Brain pericyte (primary cell): ENCODE measurements around the gene PLAAT4.
"Not testable (repeated sequence)": the region's sequence is repeated elsewhere in the genome, so short reads cannot be mapped to it uniquely, and the experiment has no call there.

Experiments used
- DNase-seq: peaks from one replicate; pipeline ENCODE4 v3.0.0-alpha.2; 2012; ENCODE audit warnings: low read depth, low spot score

The PLAAT4 gene

GRCh38 chr11:63567044-63567840 is 30.6 kb downstream of the PLAAT4 start:
- DNase-seq: no peak

DNA sequence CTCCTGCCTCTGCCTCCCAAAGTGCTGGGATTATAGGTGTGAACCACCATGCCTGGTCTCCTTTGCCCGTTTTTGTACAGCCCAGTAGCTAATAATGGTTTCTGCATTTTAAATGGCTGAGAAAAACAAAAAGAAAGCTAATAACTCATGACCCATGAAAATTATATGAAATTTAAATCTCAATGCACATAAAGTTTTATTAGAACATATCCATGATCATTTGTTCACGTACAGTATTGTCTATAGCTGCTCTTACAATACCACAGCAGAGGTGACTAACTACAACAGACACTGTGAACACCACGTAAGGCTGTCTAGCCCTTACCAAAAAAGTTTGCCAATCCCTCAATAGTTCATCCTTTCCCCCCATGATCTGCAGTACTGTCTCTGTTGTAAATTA is 33.0 kb downstream of the PLAAT4 start:
- no peak for DNase-seq

DNA sequence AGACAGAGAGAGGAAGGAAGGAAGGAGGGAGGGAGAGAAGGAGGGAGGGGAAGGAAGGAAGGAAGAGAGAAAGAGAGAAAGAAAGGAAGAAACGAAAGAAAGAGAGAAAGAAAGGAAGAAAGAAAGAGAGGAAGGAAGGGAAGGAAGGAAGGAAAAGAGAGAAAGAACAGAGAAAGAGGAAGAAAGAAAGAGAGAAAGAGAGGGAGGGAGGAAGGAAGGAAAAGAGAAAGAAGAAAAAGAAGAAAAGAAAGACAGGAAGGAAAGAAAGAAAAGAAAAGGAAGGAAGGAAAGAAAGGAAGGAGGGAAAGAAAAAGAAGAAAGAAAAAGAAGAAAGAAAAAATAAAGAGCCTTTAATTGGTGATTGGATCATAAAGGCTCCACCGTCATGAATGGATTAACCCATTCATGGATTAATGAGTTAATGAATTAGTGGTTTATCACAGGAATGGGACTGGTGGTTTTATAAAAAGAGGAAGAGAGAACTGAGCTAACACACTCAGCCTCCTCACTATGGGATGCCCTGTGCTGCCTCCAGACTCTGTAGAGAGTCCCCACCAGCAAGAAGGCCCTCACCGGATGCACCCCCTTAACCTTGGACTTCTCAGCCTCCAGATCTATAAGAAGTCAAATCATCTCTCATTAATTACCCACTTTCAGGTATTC is 35.5 kb downstream of the PLAAT4 start:
- no peak for DNase-seq

- peak; percentile 64 for DNase-seq
Measured at GRCh38 chr11:63573881-63574855, 37.6 kb downstream of the PLAAT4 start.

DNA sequence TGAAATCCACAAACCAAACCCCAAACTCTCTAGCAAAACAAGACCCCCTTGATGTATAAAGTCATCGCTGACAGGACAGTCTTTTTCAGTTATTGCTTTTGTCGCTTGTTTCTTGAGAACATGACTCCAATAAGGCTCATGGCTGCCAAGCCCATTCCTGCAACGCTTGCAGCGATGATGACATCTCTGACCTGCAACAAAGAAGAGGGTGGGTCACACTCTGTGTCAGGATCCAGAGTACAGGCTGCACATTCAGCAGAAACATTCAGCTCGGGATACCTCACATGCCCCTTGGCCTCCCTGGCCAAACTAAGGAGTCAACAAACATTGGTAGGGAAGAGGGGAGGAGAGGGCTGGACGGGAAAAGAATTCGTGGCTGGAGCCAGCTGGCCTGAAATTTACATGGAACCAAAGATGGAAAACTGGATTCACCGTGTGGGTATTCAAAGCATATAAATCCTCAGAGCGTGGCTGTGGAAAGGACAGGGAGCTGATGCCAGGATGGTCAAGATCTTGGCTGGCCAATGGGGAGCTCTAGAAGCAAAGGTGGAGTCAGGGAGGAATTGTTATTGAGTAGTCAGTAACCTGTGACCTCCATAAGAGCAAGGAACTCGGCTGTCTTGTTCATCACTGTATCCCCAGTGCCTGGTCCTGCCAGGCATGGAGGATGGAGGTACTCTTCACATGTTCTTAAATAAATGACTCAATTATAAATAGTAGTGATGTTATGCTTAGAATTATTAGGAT is 38.4 kb downstream of the PLAAT4 start:
- DNase-seq: no peak

DNA sequence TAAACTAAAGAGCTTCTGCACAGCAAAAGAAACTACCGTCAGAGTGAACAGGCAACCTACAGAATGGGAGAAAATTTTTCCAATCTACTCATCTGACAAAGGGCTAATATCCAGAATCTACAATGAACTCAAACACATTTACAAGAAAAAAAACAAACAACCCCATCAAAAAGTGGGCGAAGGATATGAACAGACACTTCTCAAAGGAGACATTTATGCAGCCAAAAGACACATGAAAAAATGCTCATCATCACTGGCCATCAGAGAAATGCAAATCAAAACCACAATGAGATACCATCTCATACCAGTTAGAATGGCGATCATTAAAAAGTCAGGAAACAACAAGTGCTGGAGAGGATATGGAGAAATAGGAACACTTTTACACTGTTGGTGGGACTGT is 42.3 kb downstream of the PLAAT4 start:
- DNase-seq: not testable (repeated sequence)

- DNase-seq: not testable (repeated sequence)
Measured at GRCh38 chr11:63581224-63581623, 44.6 kb downstream of the PLAAT4 start.

- DNase-seq: no peak
Measured at GRCh38 chr11:63583357-63583677, 46.7 kb downstream of the PLAAT4 start.

- no peak for DNase-seq
Measured at GRCh38 chr11:63586451-63587166, 50.0 kb downstream of the PLAAT4 start.

GRCh38 chr11:63589000-63589399 is 52.4 kb downstream of the PLAAT4 start:
- DNase-seq: no peak

- DNase-seq: no peak
Measured at GRCh38 chr11:63590024-63590788, 53.6 kb downstream of the PLAAT4 start.

- no peak for DNase-seq
Measured at GRCh38 chr11:63592975-63593395, 56.4 kb downstream of the PLAAT4 start.

- no peak for DNase-seq
Measured at GRCh38 chr11:63595296-63595695, 58.7 kb downstream of the PLAAT4 start.
